MM.1S (cell line): ENCODE results near the gene DHRS3.

Source experiments
- DNase-seq: peaks from one replicate; pipeline ENCODE4 v3.0.0-alpha.2; 2015
- H2AFZ ChIP-seq: fragments of 300-600 bp; sonication (generic); 2 replicates; pipeline ENCODE4 v1.6.0; 2016; ENCODE audit warnings: antibody characterized with exemption, low read length
- H3F3A ChIP-seq: fragments of 300-600 bp; sonication (generic); 2 replicates; pipeline ENCODE4 v1.6.1; 2016; ENCODE audit warnings: mild to moderate bottlenecking, antibody characterized with exemption, low read length, moderate library complexity, mixed read lengths; ENCODE audit not compliant: insufficient read depth
- H3K27ac ChIP-seq: fragments of 300-600 bp; sonication (generic); 2 replicates; pipeline ENCODE4 v1.5.1; 2016; ENCODE audit warnings: mild to moderate bottlenecking, low read length
- H3K27me3 ChIP-seq: fragments of 300-600 bp; sonication (generic); replicated peaks from 2 replicates; pipeline ENCODE4 v1.6.0; 2016; ENCODE audit warnings: low read length; ENCODE audit not compliant: insufficient read depth
- H3K36me3 ChIP-seq: fragments of 300-600 bp; sonication (generic); replicated peaks from 2 replicates; pipeline ENCODE4 v1.6.1; 2016; ENCODE audit warnings: mild to moderate bottlenecking, low read length, mixed read lengths; ENCODE audit not compliant: insufficient read depth
- H3K4me1 ChIP-seq: fragments of 300-600 bp; sonication (generic); 2 replicates; pipeline ENCODE4 v1.6.1; 2016; ENCODE audit warnings: low read length, mixed read lengths
- H3K4me2 ChIP-seq: fragments of 300-600 bp; sonication (generic); 2 replicates; pipeline ENCODE4 v1.6.0; 2016; ENCODE audit warnings: low read depth, low read length
- H3K4me3 ChIP-seq: fragments of 300-600 bp; sonication (generic); 2 replicates; pipeline ENCODE4 v1.5.1; 2016; ENCODE audit warnings: low read length, mixed read lengths
- H3K79me2 ChIP-seq: fragments of 300-600 bp; sonication (generic); 2 replicates; pipeline ENCODE4 v1.6.1; 2016; ENCODE audit warnings: mixed run types, low read length, mixed read lengths
- H3K9ac ChIP-seq: fragments of 300-600 bp; sonication (generic); 2 replicates; pipeline ENCODE4 v1.6.1; 2016; ENCODE audit warnings: low read length, mixed read lengths
- H3K9me2 ChIP-seq: fragments of 300-600 bp; sonication (generic); replicated peaks from 2 replicates; pipeline ENCODE4 v1.6.1; 2016; ENCODE audit warnings: mild to moderate bottlenecking, low read length, mixed read lengths; ENCODE audit not compliant: insufficient read depth
- H3K9me3 ChIP-seq: fragments of 300-600 bp; sonication (generic); replicated peaks from 2 replicates; pipeline ENCODE4 v1.6.1; 2016; ENCODE audit warnings: mild to moderate bottlenecking, low read length, mixed read lengths; ENCODE audit not compliant: insufficient read depth
- H4K20me1 ChIP-seq: fragments of 300-600 bp; sonication (generic); 2 replicates; pipeline ENCODE4 v1.6.1; 2016; ENCODE audit warnings: mild to moderate bottlenecking, low read length, moderate library complexity, mixed read lengths; ENCODE audit not compliant: insufficient read depth
- EZH2 ChIP-seq: fragments of 300-600 bp; sonication (generic); optimal IDR thresholded peaks from 2 replicates; pipeline ENCODE3; 2017; ENCODE audit warnings: low read depth, mild to moderate bottlenecking, antibody characterized with exemption, low read length, mixed read lengths
- EZH2phosphoT487 ChIP-seq: fragments of 300-600 bp; sonication (generic); IDR thresholded peaks from 2 replicates; pipeline ENCODE4 v1.6.1; 2018; ENCODE audit warnings: antibody characterized with exemption, low read length
- TF ChIP-seq, protein P1 (sequence below): fragments of 300-600 bp; sonication (generic); IDR thresholded peaks from 2 replicates; pipeline ENCODE4 v1.5.1; 2016; ENCODE audit warnings: antibody characterized with exemption, low read length, mixed read lengths

The DHRS3 gene

GRCh38 chr1:12622506-12622905 is 4.5 kb upstream of the DHRS3 start:
- no peak overlapping the region for H3K9ac ChIP-seq
- no peak overlapping the region for H3K4me2 ChIP-seq
- peaks cover 8% of the 10 kb centered on the region for H3K27me3 ChIP-seq
- peaks cover 13% of the 10 kb centered on the region for H3K4me1 ChIP-seq
- no peaks in the 10 kb centered on the region for H3K79me2 ChIP-seq
- TF ChIP-seq, protein P1, sequence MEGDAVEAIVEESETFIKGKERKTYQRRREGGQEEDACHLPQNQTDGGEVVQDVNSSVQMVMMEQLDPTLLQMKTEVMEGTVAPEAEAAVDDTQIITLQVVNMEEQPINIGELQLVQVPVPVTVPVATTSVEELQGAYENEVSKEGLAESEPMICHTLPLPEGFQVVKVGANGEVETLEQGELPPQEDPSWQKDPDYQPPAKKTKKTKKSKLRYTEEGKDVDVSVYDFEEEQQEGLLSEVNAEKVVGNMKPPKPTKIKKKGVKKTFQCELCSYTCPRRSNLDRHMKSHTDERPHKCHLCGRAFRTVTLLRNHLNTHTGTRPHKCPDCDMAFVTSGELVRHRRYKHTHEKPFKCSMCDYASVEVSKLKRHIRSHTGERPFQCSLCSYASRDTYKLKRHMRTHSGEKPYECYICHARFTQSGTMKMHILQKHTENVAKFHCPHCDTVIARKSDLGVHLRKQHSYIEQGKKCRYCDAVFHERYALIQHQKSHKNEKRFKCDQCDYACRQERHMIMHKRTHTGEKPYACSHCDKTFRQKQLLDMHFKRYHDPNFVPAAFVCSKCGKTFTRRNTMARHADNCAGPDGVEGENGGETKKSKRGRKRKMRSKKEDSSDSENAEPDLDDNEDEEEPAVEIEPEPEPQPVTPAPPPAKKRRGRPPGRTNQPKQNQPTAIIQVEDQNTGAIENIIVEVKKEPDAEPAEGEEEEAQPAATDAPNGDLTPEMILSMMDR = no peak
- no peak for TF ChIP-seq EZH2
- no peak for TF ChIP-seq EZH2phosphoT487
- no peaks in the 10 kb centered on the region for H4K20me1 ChIP-seq
- no peaks in the 10 kb centered on the region for H3K9me3 ChIP-seq
- H3K36me3 ChIP-seq = no peaks in the 10 kb centered on the region
- peaks cover 13% of the 10 kb centered on the region; the same call in 1 of the 2 replicates for H3F3A ChIP-seq
- H3K27ac ChIP-seq = no peak overlapping the region
- DNase-seq = no peak
- H2AFZ ChIP-seq = no peak overlapping the region
- H3K9me2 ChIP-seq = no peaks in the 10 kb centered on the region
- H3K4me3 ChIP-seq = no peak overlapping the region

- Histone ChIP-seq H3K4me2 (no peak overlapping the region), H3K4me1 (peaks cover 13% of the 10 kb centered on the region), H3K36me3 (no peaks in the 10 kb centered on the region), H3K9me2 (no peaks in the 10 kb centered on the region), H3K27ac (no peak overlapping the region), H3F3A (peaks cover 13% of the 10 kb centered on the region; the same call in 1 of the 2 replicates), H4K20me1 (no peaks in the 10 kb centered on the region), H2AFZ (no peak overlapping the region), H3K9me3 (no peaks in the 10 kb centered on the region), H3K79me2 (no peaks in the 10 kb centered on the region), H3K4me3 (no peak overlapping the region), H3K9ac (no peak overlapping the region), H3K27me3 (peaks cover 17% of the 10 kb centered on the region)
- no peak for DNase-seq
- no peak for TF ChIP-seq EZH2phosphoT487
- TF ChIP-seq EZH2 = no peak
- TF ChIP-seq, protein P1 = no peak
Observed at GRCh38 chr1:12621346-12622335, 3.6 kb upstream of the DHRS3 start.

DNA sequence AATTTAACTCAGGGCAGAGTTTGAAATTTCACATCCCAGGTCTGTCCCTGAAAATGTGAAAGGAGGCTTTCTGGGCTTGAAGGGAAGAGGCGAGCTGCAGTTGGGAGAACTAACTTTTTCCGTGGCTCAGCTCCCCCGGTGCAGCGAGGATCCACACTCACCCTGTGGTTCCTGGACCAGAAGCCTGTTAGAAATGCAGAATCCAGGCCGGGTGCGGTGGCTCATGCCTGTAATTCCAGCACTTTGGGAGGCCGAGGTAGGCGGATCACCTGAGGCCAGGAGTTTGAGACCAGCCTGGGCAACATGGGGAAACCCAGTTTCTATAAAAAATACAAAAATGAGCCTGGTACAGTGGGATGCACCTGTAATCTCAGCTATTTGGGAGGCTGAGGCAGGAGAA is 2.9 kb upstream of the DHRS3 start:
- peaks cover 24% of the 10 kb centered on the region for H3K27me3 ChIP-seq
- peaks cover 13% of the 10 kb centered on the region; the same call in 1 of the 2 replicates for H3F3A ChIP-seq
- no peak overlapping the region for H2AFZ ChIP-seq
- no peaks in the 10 kb centered on the region for H3K36me3 ChIP-seq
- no peak overlapping the region for H3K27ac ChIP-seq
- H3K4me2 ChIP-seq = no peak overlapping the region
- TF ChIP-seq, protein P1 = no peak
- TF ChIP-seq EZH2phosphoT487 (no peak), EZH2 (no peak)
- no peak overlapping the region for H3K9ac ChIP-seq
- H3K79me2 ChIP-seq = no peaks in the 10 kb centered on the region
- no peaks in the 10 kb centered on the region for H3K9me3 ChIP-seq
- H3K4me3 ChIP-seq = no peak overlapping the region
- no peak for DNase-seq
- H3K4me1 ChIP-seq = peaks cover 13% of the 10 kb centered on the region
- no peaks in the 10 kb centered on the region for H3K9me2 ChIP-seq
- H4K20me1 ChIP-seq = no peaks in the 10 kb centered on the region
